Stomach (tissue), 4 donors: ENCODE results near the gene ZDHHC5.

Experiments
- POLR2A ChIP-seq, 4 donors: fragments of 450-650 bp; IDR thresholded peaks; one replicate each; pipeline ENCODE4 v1.6.1; 2016; ENCODE audit warnings: antibody characterized with exemption in 4 of 4, control low read depth in 2 of 4, mild to moderate bottlenecking in 1 of 4, moderate library complexity in 1 of 4
- TF ChIP-seq, protein P1 (sequence below), 7 experiments: fragments of 450-650 bp in 4 of 7; fragments of 200-600 bp in 3 of 7; sonication (generic) in 3 of 7; IDR thresholded peaks; one replicate each; pipeline ENCODE4 v1.5.1; 2016 to 2019; ENCODE audit warnings: antibody characterized with exemption in 7 of 7, control low read depth in 2 of 7, mild to moderate bottlenecking in 1 of 7

DNA sequence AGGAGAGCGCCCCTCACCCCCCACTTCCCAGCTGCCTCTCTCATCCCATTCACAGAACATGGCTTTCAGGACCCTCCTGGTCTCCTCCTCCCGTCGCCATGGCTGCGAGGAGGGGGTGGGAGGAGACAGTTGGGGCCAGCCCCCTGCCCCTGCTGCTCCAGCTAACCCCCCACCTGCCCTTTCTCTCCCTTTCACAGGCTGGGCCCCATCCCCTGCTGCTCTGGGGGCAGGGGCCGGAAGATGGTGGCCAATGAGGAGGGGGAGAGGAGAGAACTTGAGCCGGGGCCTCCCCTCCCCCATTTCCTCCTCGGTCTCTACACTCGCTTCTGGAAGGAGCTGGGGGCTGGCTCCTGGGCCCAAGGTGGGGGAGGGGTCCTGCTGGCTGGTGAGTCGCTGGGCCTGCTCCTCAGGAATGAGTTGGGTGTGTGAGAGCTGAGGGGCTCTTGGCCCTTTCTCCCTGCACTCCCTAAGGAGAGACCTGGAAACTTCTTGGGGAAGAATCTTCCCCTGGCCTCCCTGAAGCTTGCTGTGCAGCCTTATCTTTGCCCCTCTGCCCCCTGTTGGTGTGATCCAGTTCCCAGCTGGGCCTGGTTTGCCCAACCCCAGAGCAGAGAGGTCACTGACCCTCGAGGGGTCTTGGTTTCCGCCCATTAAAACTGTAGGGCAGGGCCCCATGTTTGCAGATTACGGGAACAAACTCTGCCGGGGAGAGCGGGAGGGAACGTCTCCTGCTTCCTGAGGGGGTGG lies 28.4 kb upstream of the ZDHHC5 start:
- TF ChIP-seq, protein P1, sequence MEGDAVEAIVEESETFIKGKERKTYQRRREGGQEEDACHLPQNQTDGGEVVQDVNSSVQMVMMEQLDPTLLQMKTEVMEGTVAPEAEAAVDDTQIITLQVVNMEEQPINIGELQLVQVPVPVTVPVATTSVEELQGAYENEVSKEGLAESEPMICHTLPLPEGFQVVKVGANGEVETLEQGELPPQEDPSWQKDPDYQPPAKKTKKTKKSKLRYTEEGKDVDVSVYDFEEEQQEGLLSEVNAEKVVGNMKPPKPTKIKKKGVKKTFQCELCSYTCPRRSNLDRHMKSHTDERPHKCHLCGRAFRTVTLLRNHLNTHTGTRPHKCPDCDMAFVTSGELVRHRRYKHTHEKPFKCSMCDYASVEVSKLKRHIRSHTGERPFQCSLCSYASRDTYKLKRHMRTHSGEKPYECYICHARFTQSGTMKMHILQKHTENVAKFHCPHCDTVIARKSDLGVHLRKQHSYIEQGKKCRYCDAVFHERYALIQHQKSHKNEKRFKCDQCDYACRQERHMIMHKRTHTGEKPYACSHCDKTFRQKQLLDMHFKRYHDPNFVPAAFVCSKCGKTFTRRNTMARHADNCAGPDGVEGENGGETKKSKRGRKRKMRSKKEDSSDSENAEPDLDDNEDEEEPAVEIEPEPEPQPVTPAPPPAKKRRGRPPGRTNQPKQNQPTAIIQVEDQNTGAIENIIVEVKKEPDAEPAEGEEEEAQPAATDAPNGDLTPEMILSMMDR (IDR thresholded peaks at IDR 0.05): no peak
- TF ChIP-seq POLR2A (IDR thresholded peaks at IDR 0.05): no peak
